ENCODE results near the gene ITGA5.
A peak's percentile ranks its signal among the peaks of the same experiment; 100 is the strongest.
"Not testable (repeated sequence)": the region's sequence is repeated elsewhere in the genome, so short reads cannot be mapped to it uniquely, and the experiment has no call there.

ITGA5 gene

GRCh38 chr12:54356951-54357356 lies 62.1 kb downstream of the ITGA5 start:
- DNase-seq (ENCODE audit: low spot score) = no peak
- Histone ChIP-seq H3K9ac (ENCODE audit: low read depth, low read length, poor library complexity) (no peak overlapping the region), H2BK120ac (ENCODE audit: low read depth, low read length) (peak overlapping the region; percentile 57), H4K91ac (ENCODE audit: low read depth, low read length, poor library complexity) (peak overlapping the region; percentile 44), H4K8ac (ENCODE audit: low read depth, low read length) (no peak overlapping the region), H3K4me1 (ENCODE audit: control insufficient read depth in 2 of 2, insufficient read depth in 1 of 2, low read depth in 1 of 2, low read length in 2 of 2) (peaks cover 57 to 74% of the 10 kb centered on the region in 2 donors), H3K4me2 (ENCODE audit: insufficient read depth, low read length, poor library complexity, severe bottlenecking) (peak overlapping the region; percentile 18), H2AFZ (ENCODE audit: low read length) (no peak overlapping the region), H2BK12ac (ENCODE audit: low read length) (peak overlapping the region; percentile 35), H3K18ac (ENCODE audit: low read length) (peak overlapping the region; percentile 89), H3K4me3 (ENCODE audit: low read length in 2 of 2) (peak overlapping the region in 1 of 2 donors; percentile 52), H3K36me3 (replicated peaks in 1 of 2; ENCODE audit: control insufficient read depth in 2 of 2, insufficient read depth in 2 of 2, low read length in 2 of 2) (no peaks in the 10 kb centered on the region), H3K27me3 (ENCODE audit: control insufficient read depth in 3 of 3, insufficient read depth in 3 of 3, low read depth in 1 of 3, low read length in 3 of 3) (no peaks in the 10 kb centered on the region), H3K23ac (ENCODE audit: low read depth, low read length, poor library complexity) (no peak overlapping the region), H3K14ac (ENCODE audit: low read length) (no peak overlapping the region), H3K4ac (ENCODE audit: low read length) (no peak overlapping the region), H3K9me3 (replicated peaks in 1 of 2; ENCODE audit: control insufficient read depth in 2 of 2, insufficient read depth in 1 of 2, low read depth in 1 of 2, low read length in 2 of 2) (no peaks in the 10 kb centered on the region), H3K79me1 (ENCODE audit: low read depth, low read length) (no peaks in the 10 kb centered on the region), H3K27ac (replicated peaks; ENCODE audit: low read length) (peak overlapping the region; percentile 93), H2AK5ac (ENCODE audit: low read depth, low read length) (peak overlapping the region; percentile 3), H2BK5ac (ENCODE audit: low read length) (peak overlapping the region; percentile 31), H2BK15ac (ENCODE audit: low read length) (no peak overlapping the region)
- no CpG with 5 or more reads among the region's 4 CpGs for WGBS, 2 donors (ENCODE audit: extremely low coverage in 2 of 2, insufficient read length in 2 of 2, insufficient replicate concordance in 1 of 2)

- Histone ChIP-seq H3K27ac (replicated peaks; ENCODE audit: low read length) (peak overlapping the region; percentile 93), H2BK12ac (ENCODE audit: low read length) (no peak overlapping the region), H3K27me3 (ENCODE audit: control insufficient read depth in 3 of 3, insufficient read depth in 3 of 3, low read depth in 1 of 3, low read length in 3 of 3) (no peaks in the 10 kb centered on the region), H3K4me2 (ENCODE audit: insufficient read depth, low read length, poor library complexity, severe bottlenecking) (peak overlapping the region; percentile 38), H3K4me3 (ENCODE audit: low read length in 2 of 2) (no peak overlapping the region), H2AK5ac (ENCODE audit: low read depth, low read length) (peak overlapping the region; percentile 77), H3K9ac (ENCODE audit: low read depth, low read length, poor library complexity) (no peak overlapping the region), H3K4me1 (ENCODE audit: control insufficient read depth in 2 of 2, insufficient read depth in 1 of 2, low read depth in 1 of 2, low read length in 2 of 2) (peaks cover 63 to 81% of the 10 kb centered on the region in 2 donors), H3K18ac (ENCODE audit: low read length) (peak overlapping the region; percentile 89), H3K9me3 (replicated peaks in 1 of 2; ENCODE audit: control insufficient read depth in 2 of 2, insufficient read depth in 1 of 2, low read depth in 1 of 2, low read length in 2 of 2) (no peaks in the 10 kb centered on the region), H2BK120ac (ENCODE audit: low read depth, low read length) (peak overlapping the region; percentile 57), H4K8ac (ENCODE audit: low read depth, low read length) (no peak overlapping the region), H3K36me3 (replicated peaks in 1 of 2; ENCODE audit: control insufficient read depth in 2 of 2, insufficient read depth in 2 of 2, low read length in 2 of 2) (peaks cover 0 to 4% of the 10 kb centered on the region in 2 donors), H2BK5ac (ENCODE audit: low read length) (peak overlapping the region; percentile 31), H4K91ac (ENCODE audit: low read depth, low read length, poor library complexity) (no peak overlapping the region), H3K23ac (ENCODE audit: low read depth, low read length, poor library complexity) (no peak overlapping the region), H3K4ac (ENCODE audit: low read length) (no peak overlapping the region), H3K79me1 (ENCODE audit: low read depth, low read length) (no peaks in the 10 kb centered on the region), H3K14ac (ENCODE audit: low read length) (no peak overlapping the region), H2BK15ac (ENCODE audit: low read length) (peak overlapping the region; percentile 59), H2AFZ (ENCODE audit: low read length) (no peak overlapping the region)
- WGBS, 2 donors (ENCODE audit: extremely low coverage in 2 of 2, insufficient read length in 2 of 2, insufficient replicate concordance in 1 of 2) = no CpG with 5 or more reads among the region's 3 CpGs
- no peak for DNase-seq (ENCODE audit: low spot score)
These were observed 62.8 kb downstream of the ITGA5 start for GRCh38 chr12:54356228-54356627.

- H4K91ac ChIP-seq (ENCODE audit: low read depth, low read length, poor library complexity) = peak overlapping the region; percentile 28
- H3K14ac ChIP-seq (ENCODE audit: low read length) = no peak overlapping the region
- peak overlapping the region; percentile 34 for H2BK12ac ChIP-seq (ENCODE audit: low read length)
- peak overlapping the region; percentile 10 for H2BK120ac ChIP-seq (ENCODE audit: low read depth, low read length)
- H4K8ac ChIP-seq (ENCODE audit: low read depth, low read length) = no peak overlapping the region
- no peak overlapping the region for H2AK5ac ChIP-seq (ENCODE audit: low read depth, low read length)
- H3K4me2 ChIP-seq (ENCODE audit: insufficient read depth, low read length, poor library complexity, severe bottlenecking) = peak overlapping the region; percentile 41
- H2BK15ac ChIP-seq (ENCODE audit: low read length) = no peak overlapping the region
- H3K23ac ChIP-seq (ENCODE audit: low read depth, low read length, poor library complexity) = no peak overlapping the region
- H3K79me1 ChIP-seq (ENCODE audit: low read depth, low read length) = no peaks in the 10 kb centered on the region
- H3K18ac ChIP-seq (ENCODE audit: low read length) = peak overlapping the region; percentile 44
- H3K36me3 ChIP-seq (replicated peaks in 1 of 2; ENCODE audit: control insufficient read depth in 2 of 2, insufficient read depth in 2 of 2, low read length in 2 of 2) = peaks cover 0 to 14% of the 10 kb centered on the region in 2 donors
- H2BK5ac ChIP-seq (ENCODE audit: low read length) = peak overlapping the region; percentile 83
- WGBS, 2 donors (ENCODE audit: extremely low coverage in 2 of 2, insufficient read length in 2 of 2, insufficient replicate concordance in 1 of 2) = no CpG with 5 or more reads among the region's 6 CpGs
- peak overlapping the region; percentile 93 for H3K27ac ChIP-seq (replicated peaks; ENCODE audit: low read length)
- no peak overlapping the region for H3K4ac ChIP-seq (ENCODE audit: low read length)
- H3K27me3 ChIP-seq (ENCODE audit: control insufficient read depth in 3 of 3, insufficient read depth in 3 of 3, low read depth in 1 of 3, low read length in 3 of 3) = no peaks in the 10 kb centered on the region
- DNase-seq (ENCODE audit: low spot score) = peak; percentile 82
- no peaks in the 10 kb centered on the region for H3K9me3 ChIP-seq (replicated peaks in 1 of 2; ENCODE audit: control insufficient read depth in 2 of 2, insufficient read depth in 1 of 2, low read depth in 1 of 2, low read length in 2 of 2)
- no peak overlapping the region for H3K9ac ChIP-seq (ENCODE audit: low read depth, low read length, poor library complexity)
- no peak overlapping the region for H3K4me3 ChIP-seq (ENCODE audit: low read length in 2 of 2)
- H2AFZ ChIP-seq (ENCODE audit: low read length) = peak overlapping the region; percentile 34
- peaks cover 65 to 83% of the 10 kb centered on the region in 2 donors for H3K4me1 ChIP-seq (ENCODE audit: control insufficient read depth in 2 of 2, insufficient read depth in 1 of 2, low read depth in 1 of 2, low read length in 2 of 2)
These were observed 63.8 kb downstream of the ITGA5 start for GRCh38 chr12:54355104-54355815.

- H2BK12ac ChIP-seq (ENCODE audit: low read length); H2AK5ac ChIP-seq (ENCODE audit: low read depth, low read length); H2BK120ac ChIP-seq (ENCODE audit: low read depth, low read length); DNase-seq (ENCODE audit: low spot score); H4K91ac ChIP-seq (ENCODE audit: low read depth, low read length, poor library complexity); H3K4ac ChIP-seq (ENCODE audit: low read length); H3K4me3 ChIP-seq (ENCODE audit: low read length in 2 of 2); H3K23ac ChIP-seq (ENCODE audit: low read depth, low read length, poor library complexity); H4K8ac ChIP-seq (ENCODE audit: low read depth, low read length); H3K79me1 ChIP-seq (ENCODE audit: low read depth, low read length); H3K18ac ChIP-seq (ENCODE audit: low read length); H2BK5ac ChIP-seq (ENCODE audit: low read length); H3K4me2 ChIP-seq (ENCODE audit: insufficient read depth, low read length, poor library complexity, severe bottlenecking); H3K9me3 ChIP-seq (replicated peaks in 1 of 2; ENCODE audit: control insufficient read depth in 2 of 2, insufficient read depth in 1 of 2, low read depth in 1 of 2, low read length in 2 of 2); H3K27me3 ChIP-seq (ENCODE audit: control insufficient read depth in 3 of 3, insufficient read depth in 3 of 3, low read depth in 1 of 3, low read length in 3 of 3); H2AFZ ChIP-seq (ENCODE audit: low read length); H3K14ac ChIP-seq (ENCODE audit: low read length); H2BK15ac ChIP-seq (ENCODE audit: low read length); H3K9ac ChIP-seq (ENCODE audit: low read depth, low read length, poor library complexity): not testable (repeated sequence)
- H3K4me1 ChIP-seq (ENCODE audit: control insufficient read depth in 2 of 2, insufficient read depth in 1 of 2, low read depth in 1 of 2, low read length in 2 of 2) = peaks cover 66 to 81% of the 10 kb centered on the region in 2 donors
- peaks cover 0 to 24% of the 10 kb centered on the region in 2 donors for H3K36me3 ChIP-seq (replicated peaks in 1 of 2; ENCODE audit: control insufficient read depth in 2 of 2, insufficient read depth in 2 of 2, low read length in 2 of 2)
- H3K27ac ChIP-seq (replicated peaks; ENCODE audit: low read length) = peak overlapping the region; percentile 99
- no CpG with 5 or more reads among the region's 7 CpGs for WGBS, 2 donors (ENCODE audit: extremely low coverage in 2 of 2, insufficient read length in 2 of 2, insufficient replicate concordance in 1 of 2)
These were observed 64.8 kb downstream of the ITGA5 start for GRCh38 chr12:54354271-54354670.

All from neuronal stem cell (in vitro differentiated cells).